ENCODE results near the gene KDM6B.

KDM6B gene

GRCh38 chr17:7835814-7836595 is 2.0 kb downstream of the KDM6B start:
- no CpG with 5 or more reads among the region's 61 CpGs for WGBS, 2 donors (ENCODE audit: extremely low coverage in 2 of 2, insufficient read length in 2 of 2, insufficient replicate concordance in 1 of 2)
- H2BK12ac ChIP-seq (ENCODE audit: low read length) = no peak overlapping the region
- H3K4ac ChIP-seq (ENCODE audit: low read length) = peak overlapping the region; percentile 77
- DNase-seq (ENCODE audit: low spot score) = no peak
- H3K79me1 ChIP-seq (ENCODE audit: low read depth, low read length) = no peaks in the 10 kb centered on the region
- peaks cover 31 to 40% of the 10 kb centered on the region in 2 donors for H3K4me1 ChIP-seq (ENCODE audit: control insufficient read depth in 2 of 2, insufficient read depth in 1 of 2, low read depth in 1 of 2, low read length in 2 of 2)
- peak overlapping the region; percentile 67 for H3K23ac ChIP-seq (ENCODE audit: low read depth, low read length, poor library complexity)
- peak overlapping the region; percentile 66 for H3K9ac ChIP-seq (ENCODE audit: low read depth, low read length, poor library complexity)
- peak overlapping the region; percentile 89 for H3K27ac ChIP-seq (replicated peaks; ENCODE audit: low read length)
- peaks cover 5 to 13% of the 10 kb centered on the region in 2 donors for H3K36me3 ChIP-seq (replicated peaks in 1 of 2; ENCODE audit: control insufficient read depth in 2 of 2, insufficient read depth in 2 of 2, low read length in 2 of 2)
- peak overlapping the region; percentile 100 for H3K4me2 ChIP-seq (ENCODE audit: insufficient read depth, low read length, poor library complexity, severe bottlenecking)
- no peak overlapping the region for H4K91ac ChIP-seq (ENCODE audit: low read depth, low read length, poor library complexity)
- H2BK15ac ChIP-seq (ENCODE audit: low read length) = peak overlapping the region; percentile 41
- no peak overlapping the region for H2BK120ac ChIP-seq (ENCODE audit: low read depth, low read length)
- peak overlapping the region; percentile 79 to 86 for H3K4me3 ChIP-seq (ENCODE audit: low read length in 2 of 2)
- peak overlapping the region; percentile 95 for H3K18ac ChIP-seq (ENCODE audit: low read length)
- H3K27me3 ChIP-seq (ENCODE audit: control insufficient read depth in 3 of 3, insufficient read depth in 3 of 3, low read depth in 1 of 3, low read length in 3 of 3) = peaks cover 0 to 13% (median 8%) of the 10 kb centered on the region in 3 experiments
- no peak overlapping the region for H3K14ac ChIP-seq (ENCODE audit: low read length)
- H2AK5ac ChIP-seq (ENCODE audit: low read depth, low read length) = peak overlapping the region; percentile 65
- peak overlapping the region; percentile 96 for H2BK5ac ChIP-seq (ENCODE audit: low read length)
- H2AFZ ChIP-seq (ENCODE audit: low read length) = peak overlapping the region; percentile 81
- H4K8ac ChIP-seq (ENCODE audit: low read depth, low read length) = no peak overlapping the region
- H3K9me3 ChIP-seq (replicated peaks in 1 of 2; ENCODE audit: control insufficient read depth in 2 of 2, insufficient read depth in 1 of 2, low read depth in 1 of 2, low read length in 2 of 2) = no peaks in the 10 kb centered on the region

DNA sequence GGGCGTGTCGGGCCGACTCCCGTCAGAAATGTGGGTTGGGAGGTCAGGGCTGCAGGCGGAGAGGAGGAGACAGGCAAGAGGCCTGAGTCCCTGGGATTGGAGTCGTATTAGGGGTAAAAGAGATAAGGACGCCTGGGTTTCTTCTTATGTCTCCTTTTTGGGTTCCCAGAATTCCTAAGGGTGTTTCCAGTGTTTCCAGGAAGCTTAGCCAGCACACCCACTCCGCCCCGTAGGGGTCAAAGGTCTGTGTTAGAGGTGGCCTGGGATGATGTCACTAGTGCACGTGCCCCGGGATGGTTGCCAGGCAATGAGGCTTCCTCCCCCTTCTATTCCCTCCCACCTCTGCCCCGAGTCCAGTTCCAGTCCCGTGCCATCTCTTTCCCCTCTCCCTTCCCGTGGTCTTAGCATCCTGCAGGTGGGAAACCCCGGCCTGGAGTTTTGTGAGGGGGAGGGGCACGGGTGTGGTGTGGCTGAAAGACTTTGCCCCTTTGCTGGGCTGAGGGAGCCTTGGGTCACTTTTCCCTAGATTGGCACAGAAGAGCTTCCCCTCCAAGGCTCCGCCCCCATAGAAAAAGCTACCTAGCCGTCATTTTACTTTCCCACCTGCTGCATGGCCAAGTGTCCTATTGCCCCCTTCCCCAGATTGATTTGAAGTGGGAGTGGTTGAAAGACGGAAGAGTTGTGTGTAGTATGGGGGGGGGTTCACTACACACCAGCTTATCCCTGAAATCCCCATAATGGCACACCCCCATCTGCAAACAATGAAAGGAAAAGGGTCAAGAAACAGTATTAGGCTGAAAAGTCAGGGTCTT is 2.8 kb downstream of the KDM6B start:
- H4K91ac ChIP-seq (ENCODE audit: low read depth, low read length, poor library complexity) = no peak overlapping the region
- peak overlapping the region; percentile 66 for H3K9ac ChIP-seq (ENCODE audit: low read depth, low read length, poor library complexity)
- no peak overlapping the region for H3K23ac ChIP-seq (ENCODE audit: low read depth, low read length, poor library complexity)
- H3K4me3 ChIP-seq (ENCODE audit: low read length in 2 of 2) = peak overlapping the region; percentile 79 to 86
- peak; percentile 98 for DNase-seq (ENCODE audit: low spot score)
- H3K4ac ChIP-seq (ENCODE audit: low read length) = no peak overlapping the region
- H3K9me3 ChIP-seq (replicated peaks in 1 of 2; ENCODE audit: control insufficient read depth in 2 of 2, insufficient read depth in 1 of 2, low read depth in 1 of 2, low read length in 2 of 2) = no peaks in the 10 kb centered on the region
- H4K8ac ChIP-seq (ENCODE audit: low read depth, low read length) = no peak overlapping the region
- H2BK5ac ChIP-seq (ENCODE audit: low read length) = peak overlapping the region; percentile 96
- H3K4me1 ChIP-seq (ENCODE audit: control insufficient read depth in 2 of 2, insufficient read depth in 1 of 2, low read depth in 1 of 2, low read length in 2 of 2) = peaks cover 35 to 46% of the 10 kb centered on the region in 2 donors
- no peak overlapping the region for H2BK12ac ChIP-seq (ENCODE audit: low read length)
- no peak overlapping the region for H2AK5ac ChIP-seq (ENCODE audit: low read depth, low read length)
- H2AFZ ChIP-seq (ENCODE audit: low read length) = peak overlapping the region; percentile 81
- H3K27ac ChIP-seq (replicated peaks; ENCODE audit: low read length) = peak overlapping the region; percentile 89
- no CpG with 5 or more reads among the region's 19 CpGs for WGBS, 2 donors (ENCODE audit: extremely low coverage in 2 of 2, insufficient read length in 2 of 2, insufficient replicate concordance in 1 of 2)
- H3K79me1 ChIP-seq (ENCODE audit: low read depth, low read length) = no peaks in the 10 kb centered on the region
- peaks cover 5 to 15% of the 10 kb centered on the region in 2 donors for H3K36me3 ChIP-seq (replicated peaks in 1 of 2; ENCODE audit: control insufficient read depth in 2 of 2, insufficient read depth in 2 of 2, low read length in 2 of 2)
- no peak overlapping the region for H2BK120ac ChIP-seq (ENCODE audit: low read depth, low read length)
- peak overlapping the region; percentile 41 for H2BK15ac ChIP-seq (ENCODE audit: low read length)
- H3K14ac ChIP-seq (ENCODE audit: low read length) = no peak overlapping the region
- H3K4me2 ChIP-seq (ENCODE audit: insufficient read depth, low read length, poor library complexity, severe bottlenecking) = peak overlapping the region; percentile 100
- H3K18ac ChIP-seq (ENCODE audit: low read length) = peak overlapping the region; percentile 95
- H3K27me3 ChIP-seq (ENCODE audit: control insufficient read depth in 3 of 3, insufficient read depth in 3 of 3, low read depth in 1 of 3, low read length in 3 of 3) = peaks cover 0 to 8% (median 5%) of the 10 kb centered on the region in 3 experiments

GRCh38 chr17:7837408-7838088 is 3.5 kb downstream of the KDM6B start:
- H3K4me1 ChIP-seq (ENCODE audit: control insufficient read depth in 2 of 2, insufficient read depth in 1 of 2, low read depth in 1 of 2, low read length in 2 of 2) = peaks cover 35 to 48% of the 10 kb centered on the region in 2 donors
- no CpG with 5 or more reads among the region's 8 CpGs for WGBS, 2 donors (ENCODE audit: extremely low coverage in 2 of 2, insufficient read length in 2 of 2, insufficient replicate concordance in 1 of 2)
- H2BK5ac ChIP-seq (ENCODE audit: low read length) = no peak overlapping the region
- no peak overlapping the region for H2BK120ac ChIP-seq (ENCODE audit: low read depth, low read length)
- H2AFZ ChIP-seq (ENCODE audit: low read length) = peak overlapping the region; percentile 39
- H2BK15ac ChIP-seq (ENCODE audit: low read length) = no peak overlapping the region
- no peaks in the 10 kb centered on the region for H3K9me3 ChIP-seq (replicated peaks in 1 of 2; ENCODE audit: control insufficient read depth in 2 of 2, insufficient read depth in 1 of 2, low read depth in 1 of 2, low read length in 2 of 2)
- no peak overlapping the region for H2AK5ac ChIP-seq (ENCODE audit: low read depth, low read length)
- no peak overlapping the region for H3K18ac ChIP-seq (ENCODE audit: low read length)
- H3K79me1 ChIP-seq (ENCODE audit: low read depth, low read length) = peaks cover 4% of the 10 kb centered on the region
- H3K27me3 ChIP-seq (ENCODE audit: control insufficient read depth in 3 of 3, insufficient read depth in 3 of 3, low read depth in 1 of 3, low read length in 3 of 3) = peaks cover 0 to 7% (median under 1%) of the 10 kb centered on the region in 3 experiments
- no peak overlapping the region for H2BK12ac ChIP-seq (ENCODE audit: low read length)
- peak overlapping the region; percentile 7 for H3K9ac ChIP-seq (ENCODE audit: low read depth, low read length, poor library complexity)
- no peak overlapping the region for H3K14ac ChIP-seq (ENCODE audit: low read length)
- peaks cover 5 to 15% of the 10 kb centered on the region in 2 donors for H3K36me3 ChIP-seq (replicated peaks in 1 of 2; ENCODE audit: control insufficient read depth in 2 of 2, insufficient read depth in 2 of 2, low read length in 2 of 2)
- H3K27ac ChIP-seq (replicated peaks; ENCODE audit: low read length) = peak overlapping the region; percentile 86
- H3K4me2 ChIP-seq (ENCODE audit: insufficient read depth, low read length, poor library complexity, severe bottlenecking) = peak overlapping the region; percentile 59
- DNase-seq (ENCODE audit: low spot score) = no peak
- H3K4ac ChIP-seq (ENCODE audit: low read length) = no peak overlapping the region
- no peak overlapping the region for H3K23ac ChIP-seq (ENCODE audit: low read depth, low read length, poor library complexity)
- no peak overlapping the region for H4K91ac ChIP-seq (ENCODE audit: low read depth, low read length, poor library complexity)
- no peak overlapping the region for H4K8ac ChIP-seq (ENCODE audit: low read depth, low read length)
- H3K4me3 ChIP-seq (ENCODE audit: low read length in 2 of 2) = peak overlapping the region in 1 of 2 donors; percentile 79
